Large intestine (tissue), 3 donors: Measurements from ENCODE around the gene STX8. TPM values are rescaled to one million over a fixed set of nuclear protein-coding genes. Genes with fewer than 3 reads are reported as not detected.
"Not testable (repeated sequence)": the region's sequence is repeated elsewhere in the genome, so short reads cannot be mapped to it uniquely, and the experiment has no call there.

Experiments used
- DNase-seq, 2 donors: peaks; one replicate each; pipeline versions ENCODE4 v3.0.0 to v3.0.0-alpha.2; 2013
- H3K27ac ChIP-seq: one replicate; pipeline ENCODE4 v1.5.1; 2013; ENCODE audit warnings: low read length
- H3K27me3 ChIP-seq: 2 replicates; pipeline ENCODE4 v1.6.1; 2013; ENCODE audit warnings: low read length; ENCODE audit not compliant: control insufficient read depth, insufficient read depth
- H3K36me3 ChIP-seq: 2 replicates; pipeline ENCODE4 v1.6.1; 2013; ENCODE audit warnings: low read length; ENCODE audit not compliant: control insufficient read depth, insufficient read depth
- H3K4me1 ChIP-seq: one replicate; pipeline ENCODE4 v1.6.1; 2013; ENCODE audit warnings: low read length; ENCODE audit not compliant: control insufficient read depth, insufficient read depth
- H3K4me3 ChIP-seq: one replicate; pipeline ENCODE4 v1.5.1; 2013; ENCODE audit warnings: low read length
- H3K9me3 ChIP-seq: one replicate; pipeline ENCODE4 v1.6.1; 2013; ENCODE audit warnings: mild to moderate bottlenecking, low read depth, low read length, moderate library complexity; ENCODE audit not compliant: control insufficient read depth
- WGBS: methylation state at CpG from one replicate; pipeline ENCODE4 v1.1.5; 2013; ENCODE audit warnings: low lambda C conversion rate; ENCODE audit not compliant: insufficient coverage; 5-methylcytosine and 5-hydroxymethylcytosine counted together
- polyA plus RNA-seq: library from polyadenylated mRNA; unstranded; fragments of 120-200 nt; gene quantifications from one replicate; pipeline ENCODE4 v1.2.1, GENCODE V29; 2013

STX8 gene
- polyA plus RNA-seq, 1 donor: 53.6 TPM

- no peaks in the 10 kb centered on the region for H3K27me3 ChIP-seq
- no peak for DNase-seq
- no peaks in the 10 kb centered on the region for H3K9me3 ChIP-seq
- peaks cover 2% of the 10 kb centered on the region for H3K36me3 ChIP-seq
- H3K4me1 ChIP-seq: no peaks in the 10 kb centered on the region
- no peak overlapping the region for H3K27ac ChIP-seq
- no peak overlapping the region for H3K4me3 ChIP-seq
Observed at GRCh38 chr17:9564104-9564503, 11.5 kb downstream of the STX8 start.

- H3K27me3 ChIP-seq: no peaks in the 10 kb centered on the region
- WGBS: 92% methylated on average over 2 of the region's 9 CpGs
- no peaks in the 10 kb centered on the region for H3K4me1 ChIP-seq
- DNase-seq: no peak
- no peak overlapping the region for H3K4me3 ChIP-seq
- no peaks in the 10 kb centered on the region for H3K9me3 ChIP-seq
- H3K36me3 ChIP-seq: peaks cover 5% of the 10 kb centered on the region
- H3K27ac ChIP-seq: no peak overlapping the region
Observed at GRCh38 chr17:9557857-9558256, 17.8 kb downstream of the STX8 start.

- Histone ChIP-seq H3K27me3 (no peaks in the 10 kb centered on the region), H3K9me3 (no peaks in the 10 kb centered on the region), H3K27ac (no peak overlapping the region), H3K4me1 (no peaks in the 10 kb centered on the region), H3K4me3 (no peak overlapping the region), H3K36me3 (peaks cover 5% of the 10 kb centered on the region)
- no CpG with 5 or more reads among the region's 10 CpGs for WGBS
- no peak for DNase-seq
Observed at GRCh38 chr17:9557161-9557755, 18.4 kb downstream of the STX8 start.

GRCh38 chr17:9554715-9555114 is 20.9 kb downstream of the STX8 start:
- H3K9me3 ChIP-seq, H3K36me3 ChIP-seq, H3K27ac ChIP-seq, DNase-seq, H3K4me3 ChIP-seq, H3K4me1 ChIP-seq, H3K27me3 ChIP-seq: not testable (repeated sequence)
- 50% methylated on average over 1 of the region's 6 CpGs for WGBS

- H3K9me3 ChIP-seq: no peaks in the 10 kb centered on the region
- H3K36me3 ChIP-seq: peaks cover 5% of the 10 kb centered on the region
- H3K4me1 ChIP-seq: no peaks in the 10 kb centered on the region
- DNase-seq: no peak
- H3K27ac ChIP-seq: no peak overlapping the region
- no peaks in the 10 kb centered on the region for H3K27me3 ChIP-seq
- WGBS: 100% methylated on average over 1 of the region's 4 CpGs
- no peak overlapping the region for H3K4me3 ChIP-seq
Observed at GRCh38 chr17:9553596-9553995, 22.0 kb downstream of the STX8 start.

- H3K27me3 ChIP-seq: no peaks in the 10 kb centered on the region
- no peak overlapping the region for H3K4me3 ChIP-seq
- H3K4me1 ChIP-seq: no peaks in the 10 kb centered on the region
- 89% methylated on average over 2 of the region's 2 CpGs for WGBS
- H3K27ac ChIP-seq: no peak overlapping the region
- H3K36me3 ChIP-seq: peaks cover 5% of the 10 kb centered on the region
- no peaks in the 10 kb centered on the region for H3K9me3 ChIP-seq
- DNase-seq: no peak
Observed at GRCh38 chr17:9553181-9553580, 22.4 kb downstream of the STX8 start.

- Histone ChIP-seq H3K4me1 (no peaks in the 10 kb centered on the region), H3K9me3 (no peaks in the 10 kb centered on the region), H3K27ac (no peak overlapping the region), H3K36me3 (no peaks in the 10 kb centered on the region), H3K27me3 (no peaks in the 10 kb centered on the region), H3K4me3 (no peak overlapping the region)
- 83% methylated on average over 1 of the region's 2 CpGs for WGBS
- DNase-seq: no peak
Observed at GRCh38 chr17:9549215-9549614, 26.4 kb downstream of the STX8 start.

- Histone ChIP-seq H3K27ac (no peak overlapping the region), H3K36me3 (peaks cover 2% of the 10 kb centered on the region), H3K27me3 (no peaks in the 10 kb centered on the region), H3K9me3 (no peaks in the 10 kb centered on the region), H3K4me3 (no peak overlapping the region), H3K4me1 (no peaks in the 10 kb centered on the region)
- DNase-seq: no peak
- no CpG with 5 or more reads among the region's 7 CpGs for WGBS
Observed at GRCh38 chr17:9544221-9544620, 31.4 kb downstream of the STX8 start.

GRCh38 chr17:9541718-9542117 is 33.9 kb downstream of the STX8 start:
- no peak overlapping the region for H3K4me3 ChIP-seq
- H3K4me1 ChIP-seq: no peaks in the 10 kb centered on the region
- no peaks in the 10 kb centered on the region for H3K9me3 ChIP-seq
- no peak for DNase-seq
- peaks cover 2% of the 10 kb centered on the region for H3K36me3 ChIP-seq
- H3K27me3 ChIP-seq: no peaks in the 10 kb centered on the region
- no peak overlapping the region for H3K27ac ChIP-seq
- WGBS: no CpG with 5 or more reads among the region's 4 CpGs

GRCh38 chr17:9538626-9539025 is 37.0 kb downstream of the STX8 start:
- H3K27ac ChIP-seq: no peak overlapping the region
- no peaks in the 10 kb centered on the region for H3K4me1 ChIP-seq
- WGBS: 100% methylated on average over 1 of the region's 4 CpGs
- DNase-seq: no peak
- no peak overlapping the region for H3K4me3 ChIP-seq
- no peaks in the 10 kb centered on the region for H3K9me3 ChIP-seq
- no peaks in the 10 kb centered on the region for H3K27me3 ChIP-seq
- H3K36me3 ChIP-seq: peaks cover 2% of the 10 kb centered on the region

GRCh38 chr17:9537177-9537776 is 38.3 kb downstream of the STX8 start:
- no peaks in the 10 kb centered on the region for H3K9me3 ChIP-seq
- 80% methylated on average over 1 of the region's 12 CpGs for WGBS
- no peak for DNase-seq
- no peaks in the 10 kb centered on the region for H3K27me3 ChIP-seq
- no peak overlapping the region for H3K4me3 ChIP-seq
- H3K36me3 ChIP-seq: peaks cover 2% of the 10 kb centered on the region
- no peaks in the 10 kb centered on the region for H3K4me1 ChIP-seq
- no peak overlapping the region for H3K27ac ChIP-seq
